ENCODE measurements around the gene HOMEZ. TPM values are rescaled to one million over a fixed set of nuclear protein-coding genes. Genes with fewer than 3 reads are reported as not detected.
"Not testable (repeated sequence)": the region's sequence is repeated elsewhere in the genome, so short reads cannot be mapped to it uniquely, and the experiment has no call there.

HOMEZ gene
- total RNA-seq, 1 experiment from 2014 or later = 4.7 TPM

DNA sequence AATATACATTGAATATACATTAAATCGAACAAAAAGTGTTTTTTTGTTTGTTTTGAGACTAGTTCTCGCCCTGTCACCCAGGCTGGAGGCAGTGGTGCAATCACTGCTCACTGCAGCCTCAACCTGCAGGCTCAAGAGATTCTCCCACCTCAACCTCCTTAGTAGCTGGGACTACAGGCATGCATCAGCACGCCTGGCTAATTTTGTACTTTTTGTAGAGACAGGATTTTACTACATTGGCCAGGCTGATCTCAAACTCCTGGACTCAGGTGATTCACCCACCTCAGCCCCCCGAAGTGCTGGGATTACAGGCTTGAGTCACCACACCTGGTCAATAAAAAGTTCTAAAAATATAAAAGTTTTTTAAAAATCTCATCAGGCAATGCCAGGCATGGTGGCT lies 58.4 kb downstream of the HOMEZ start:
- no peak for DNase-seq (ENCODE audit: low spot score)

DNA sequence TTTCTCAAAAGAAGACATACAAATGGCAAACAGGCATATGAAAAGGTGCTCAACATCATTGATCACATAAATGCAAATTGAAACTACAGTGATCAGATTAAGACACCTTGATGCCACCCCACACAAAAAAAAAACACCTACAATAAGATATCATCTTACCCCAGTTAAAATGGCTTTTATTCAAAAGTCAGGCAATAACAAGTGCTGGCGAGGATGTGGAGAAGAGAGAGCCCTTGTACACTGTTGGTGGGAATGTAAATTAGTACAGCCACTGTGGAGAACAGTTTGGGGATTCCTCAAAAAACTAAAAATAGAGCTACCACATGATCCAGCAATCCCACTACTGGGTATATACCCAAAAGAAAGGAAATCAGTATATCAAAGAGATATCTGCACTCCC lies 61.0 kb downstream of the HOMEZ start:
- not testable (repeated sequence) for DNase-seq (ENCODE audit: low spot score)

Other genes starting within 250 kb of the HOMEZ start
- not detected in 2 replicates for gene PSMB11, start 243.9 kb downstream of the HOMEZ start, total RNA-seq (2014; rRNA removed; shearing (Covaris generic))
- 2.8 and 4.0 TPM in 2 replicates for gene CDH24, start 228.6 kb downstream of the HOMEZ start, total RNA-seq (2014; rRNA removed; shearing (Covaris generic))
- 53.6 and 58.8 TPM in 2 replicates for gene ACIN1, start 191.0 kb downstream of the HOMEZ start, total RNA-seq (2014; rRNA removed; shearing (Covaris generic))
- 23.0 and 34.5 TPM in 2 replicates for gene C14orf119, start 190.6 kb downstream of the HOMEZ start, total RNA-seq (2014; rRNA removed; shearing (Covaris generic))
- not detected in 2 replicates for gene CIROP, start 181.1 kb downstream of the HOMEZ start, total RNA-seq (2014; rRNA removed; shearing (Covaris generic))
- gene CEBPE, start 166.9 kb downstream of the HOMEZ start, total RNA-seq (2014; rRNA removed; shearing (Covaris generic)) = 0.96 TPM in 1 of 2 replicates, not detected in the other
- 1.5 and 2.5 TPM in 2 replicates for gene SLC7A8, start 102.5 kb downstream of the HOMEZ start, total RNA-seq (2014; rRNA removed; shearing (Covaris generic))
- gene RNF212B, start 48.2 kb downstream of the HOMEZ start, total RNA-seq (2014; rRNA removed; shearing (Covaris generic)) = not detected in 2 replicates
- 1.4 and 1.9 TPM in 2 replicates for gene PPP1R3E, start 16.7 kb upstream of the HOMEZ start, total RNA-seq (2014; rRNA removed; shearing (Covaris generic))
- 5.8 and 7.6 TPM in 2 replicates for gene BCL2L2, start 20.7 kb upstream of the HOMEZ start, total RNA-seq (2014; rRNA removed; shearing (Covaris generic))
- 66.5 and 85.1 TPM in 2 replicates for gene PABPN1, start 35.3 kb upstream of the HOMEZ start, total RNA-seq (2014; rRNA removed; shearing (Covaris generic))
- 10.3 and 11.6 TPM in 2 replicates for gene SLC22A17, start 66.8 kb upstream of the HOMEZ start, total RNA-seq (2014; rRNA removed; shearing (Covaris generic))
- not detected in 2 replicates for gene EFS, start 79.0 kb upstream of the HOMEZ start, total RNA-seq (2014; rRNA removed; shearing (Covaris generic))
- not detected in 2 replicates for gene IL25, start 86.7 kb upstream of the HOMEZ start, total RNA-seq (2014; rRNA removed; shearing (Covaris generic))
- gene CMTM5, start 90.9 kb upstream of the HOMEZ start, total RNA-seq (2014; rRNA removed; shearing (Covaris generic)) = not detected in 2 replicates
- not detected in 2 replicates for gene MYH6, start 122.1 kb upstream of the HOMEZ start, total RNA-seq (2014; rRNA removed; shearing (Covaris generic))
- gene MYH7, start 149.5 kb upstream of the HOMEZ start, total RNA-seq (2014; rRNA removed; shearing (Covaris generic)) = not detected in 2 replicates
- 42.2 and 52.6 TPM in 2 replicates for gene NGDN, start 183.6 kb upstream of the HOMEZ start, total RNA-seq (2014; rRNA removed; shearing (Covaris generic))

Data from A172 (cell line).